RKO (cell line): Measurements from ENCODE around the gene RMP24.
"Not testable (repeated sequence)": the region's sequence is repeated elsewhere in the genome, so short reads cannot be mapped to it uniquely, and the experiment has no call there.

Experiments
- DNase-seq: peaks from one replicate; pipeline ENCODE4 v3.0.0-alpha.2; 2016; ENCODE audit warnings: low spot score

Gene RMP24

GRCh38 chr18:35968278-35968880 is 4.1 kb upstream of the RMP24 start:
- DNase-seq, result no peak

- no peak for DNase-seq
These were observed 2.8 kb upstream of the RMP24 start for GRCh38 chr18:35969676-35970075.

DNA sequence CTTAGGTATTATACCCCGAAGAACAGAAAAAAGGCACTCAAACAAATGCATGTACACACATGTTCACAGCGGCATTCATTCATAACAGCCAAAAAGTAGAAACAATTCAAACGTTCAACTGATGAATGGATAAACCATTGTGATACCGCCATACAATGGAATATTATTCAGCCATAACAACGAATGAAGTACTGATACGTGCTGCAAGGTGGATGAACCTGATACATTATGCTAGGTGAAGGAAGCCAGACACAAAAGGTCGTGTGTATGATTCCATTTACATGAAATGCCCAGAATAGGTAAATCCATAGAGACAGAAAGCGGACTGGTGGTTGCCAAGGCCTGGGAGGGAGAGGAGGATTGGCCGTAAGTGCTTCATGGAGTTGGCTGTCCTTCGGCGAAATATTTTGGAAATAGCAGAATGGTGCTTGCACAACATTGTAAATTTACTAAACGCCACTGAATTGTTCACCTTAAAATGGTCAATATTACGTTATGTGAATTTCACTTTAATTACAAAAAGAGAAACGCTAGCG is 750 bp upstream of the RMP24 start:
- DNase-seq, result peak; percentile 44

DNA sequence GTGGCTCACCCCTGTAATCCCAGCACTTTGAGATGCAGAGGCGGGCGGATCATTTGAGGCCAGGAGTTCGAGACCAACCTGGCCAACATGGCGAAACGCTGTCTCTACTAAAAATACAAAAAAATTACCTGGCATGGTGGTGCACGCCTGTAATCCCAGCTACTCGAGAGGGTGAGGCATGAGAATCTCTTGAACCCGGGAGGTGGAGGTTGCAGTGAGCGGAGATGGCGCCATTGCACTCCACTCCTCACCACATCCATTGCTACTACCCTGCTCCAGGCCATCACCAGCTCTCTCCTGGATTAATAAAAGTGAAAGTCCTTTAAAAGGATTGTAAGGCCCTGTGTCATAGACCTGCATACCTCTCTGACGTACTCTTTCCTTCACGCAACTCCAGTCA is 1.2 kb downstream of the RMP24 start:
- peak; percentile 13 for DNase-seq

- no peak for DNase-seq
These were observed 1.7 kb downstream of the RMP24 start for GRCh38 chr18:35974181-35974580.

GRCh38 chr18:35979112-35979511 is 6.6 kb downstream of the RMP24 start:
- no peak for DNase-seq

DNA sequence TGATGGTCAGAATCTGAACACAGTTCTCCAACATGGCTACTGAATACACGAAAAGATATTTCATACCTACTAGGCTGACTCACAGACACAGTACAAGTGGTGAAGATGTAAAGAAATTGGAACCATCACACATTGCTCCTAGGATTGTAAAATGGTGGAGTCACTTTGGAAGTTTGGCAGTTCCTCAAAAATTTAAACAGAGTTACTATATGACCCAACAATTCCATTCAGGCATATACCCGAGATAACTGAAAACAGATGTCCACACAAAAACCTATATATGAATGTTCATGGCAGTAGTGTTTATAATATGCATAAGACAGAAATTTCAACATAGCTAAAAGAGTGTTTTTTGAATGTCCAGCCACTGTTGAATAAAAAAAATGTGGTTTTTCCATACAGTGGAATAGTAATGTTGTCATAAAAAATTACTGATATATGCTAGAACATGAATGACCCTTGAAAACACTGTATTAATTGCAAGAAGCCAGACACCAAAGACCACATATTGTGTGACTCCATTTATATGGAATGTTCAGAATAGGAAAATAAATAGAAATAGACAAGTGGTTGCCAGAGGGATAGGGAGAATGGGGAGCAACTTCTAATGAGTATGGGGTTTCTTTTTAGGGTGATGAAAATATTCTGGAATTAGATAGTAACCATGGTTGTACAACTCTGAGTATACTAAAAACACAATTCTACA is 10.1 kb downstream of the RMP24 start:
- DNase-seq, result no peak

GRCh38 chr18:35983147-35983546 is 10.7 kb downstream of the RMP24 start:
- no peak for DNase-seq

GRCh38 chr18:35983818-35984217 is 11.3 kb downstream of the RMP24 start:
- peak; percentile 39 for DNase-seq

GRCh38 chr18:35991696-35992095 is 19.2 kb downstream of the RMP24 start:
- no peak for DNase-seq

DNA sequence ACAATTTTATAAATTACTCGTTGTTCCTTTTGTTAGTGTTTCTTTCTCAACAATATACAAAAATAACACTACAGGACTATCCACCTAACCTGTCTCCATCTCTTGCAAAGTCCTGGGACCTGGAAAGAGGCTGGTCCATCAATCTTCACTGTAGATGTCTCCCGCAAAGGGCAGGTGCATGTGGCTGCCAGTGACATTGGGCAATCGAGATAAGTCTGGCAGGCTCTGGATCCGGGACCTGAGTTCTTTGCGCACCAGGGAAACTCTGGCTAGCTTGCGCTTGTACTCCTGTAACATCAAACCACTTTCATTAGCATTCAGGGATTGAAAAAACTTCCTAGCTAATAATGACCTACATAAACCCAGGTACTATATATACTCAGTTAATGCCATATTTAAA is 20.5 kb downstream of the RMP24 start:
- no peak for DNase-seq

DNA sequence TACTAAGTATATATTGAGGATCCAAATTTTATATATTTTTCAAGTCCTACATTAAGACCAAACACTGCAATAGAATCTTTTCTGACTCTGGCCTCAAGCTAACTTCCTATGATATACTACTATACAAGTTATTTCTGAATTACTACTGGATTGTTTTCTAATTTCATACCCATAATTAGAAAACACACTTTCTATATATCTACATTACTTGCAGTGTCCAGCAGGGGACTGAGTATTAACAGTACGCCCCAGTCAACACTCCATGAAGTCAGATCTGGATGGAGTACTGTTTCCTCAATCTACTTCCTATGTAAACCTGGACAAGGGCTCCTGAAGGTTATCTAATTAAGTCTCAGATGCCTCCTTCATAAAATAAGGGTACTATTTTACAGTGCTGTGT is 26.5 kb downstream of the RMP24 start:
- peak; percentile 32 for DNase-seq

- no peak for DNase-seq
These were observed 27.4 kb downstream of the RMP24 start for GRCh38 chr18:35999925-36000324.

DNA sequence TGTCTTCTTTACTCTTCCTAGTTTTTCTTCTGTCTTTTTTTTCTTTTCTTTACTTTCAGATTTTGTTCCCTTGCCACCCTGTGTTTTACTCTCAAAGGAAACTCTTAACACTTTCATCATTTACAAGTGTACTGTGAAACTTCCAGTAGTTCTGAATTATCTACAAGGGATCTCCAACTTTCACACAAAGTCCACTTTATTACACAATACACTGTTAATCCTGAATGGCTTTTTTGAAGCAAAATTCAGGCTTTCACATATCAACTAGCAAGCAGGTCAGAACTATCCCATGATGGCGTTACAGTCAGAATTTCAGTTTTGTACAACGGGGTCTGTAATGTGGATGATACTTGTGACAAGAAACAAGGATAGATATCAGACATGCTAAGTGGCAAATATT is 34.5 kb downstream of the RMP24 start:
- no peak for DNase-seq

GRCh38 chr18:36009214-36009613 is 36.7 kb downstream of the RMP24 start:
- no peak for DNase-seq

DNA sequence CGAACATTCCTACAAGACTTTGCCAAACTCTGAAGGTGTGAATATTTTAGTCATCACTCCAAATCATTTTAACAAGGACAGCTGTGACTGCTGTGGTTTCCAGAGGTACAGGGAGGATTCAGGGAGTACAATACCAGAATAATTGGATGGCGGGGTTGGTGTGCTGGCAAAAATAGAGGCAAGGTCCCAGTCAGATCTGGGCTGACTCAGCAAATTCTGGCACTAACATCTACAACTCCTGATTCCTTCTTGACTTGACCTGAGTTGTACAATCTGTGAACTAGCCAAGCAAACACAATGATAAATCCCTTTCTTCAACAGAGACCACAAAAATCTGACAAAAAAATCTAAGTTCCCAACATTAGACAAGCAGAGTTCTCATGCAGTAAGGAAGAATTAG is 40.4 kb downstream of the RMP24 start:
- no peak for DNase-seq

DNA sequence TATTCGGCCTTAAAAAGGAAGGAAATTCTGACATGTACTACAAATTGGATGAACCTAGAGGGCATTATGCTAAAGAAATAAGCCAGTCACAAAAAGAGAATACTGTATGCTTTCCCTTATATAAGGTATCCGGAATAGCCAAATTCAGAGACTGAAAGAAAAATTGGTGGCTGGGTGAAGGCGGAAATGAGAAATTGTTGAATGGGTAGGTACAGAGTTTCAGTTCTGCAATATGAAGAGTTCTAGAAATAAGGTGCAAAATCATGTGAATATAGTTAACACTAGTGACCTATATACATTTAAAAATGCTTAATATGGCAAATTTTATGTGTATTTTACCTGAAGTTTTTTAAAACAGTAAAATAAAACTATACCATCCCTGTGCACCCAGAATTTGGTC is 43.1 kb downstream of the RMP24 start:
- DNase-seq, result no peak

- DNase-seq, result no peak
These were observed 44.8 kb downstream of the RMP24 start for GRCh38 chr18:36017232-36017631.

GRCh38 chr18:36020174-36020711 is 47.8 kb downstream of the RMP24 start:
- no peak for DNase-seq

- no peak for DNase-seq
These were observed 50.9 kb downstream of the RMP24 start for GRCh38 chr18:36023336-36023735.

DNA sequence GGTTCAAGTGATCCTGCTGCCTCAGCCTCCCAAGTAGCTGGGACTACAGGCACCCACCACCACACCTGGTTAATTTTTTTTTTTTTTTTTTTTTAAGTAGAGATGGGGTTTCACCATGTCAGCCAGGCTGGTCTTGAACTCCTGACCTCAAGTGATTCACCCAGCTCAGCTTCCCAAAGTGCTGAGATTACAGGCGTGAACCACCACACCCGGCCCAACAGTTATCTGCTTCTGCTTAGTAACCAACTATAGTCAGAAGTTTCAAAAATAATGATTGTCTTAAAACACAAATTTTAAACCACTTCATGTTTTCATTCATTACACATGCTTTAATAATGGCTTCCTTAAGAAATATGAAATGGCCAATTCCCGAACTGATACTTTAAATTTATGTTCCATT is 51.8 kb downstream of the RMP24 start:
- not testable (repeated sequence) for DNase-seq

- no peak for DNase-seq
These were observed 52.5 kb downstream of the RMP24 start for GRCh38 chr18:36025025-36025424.

GRCh38 chr18:36028859-36029258 is 56.4 kb downstream of the RMP24 start:
- no peak for DNase-seq
